Cardiac fibroblast (primary cell): Measurements from ENCODE around the gene SCT.
A peak's percentile ranks its signal among the peaks of the same experiment; 100 is the strongest.

Experiments
- DNase-seq, 2 donors: peaks; one replicate each; pipeline versions ENCODE4 v3.0.0 to v3.0.0-alpha.2; 2010; ENCODE audit warnings: low read depth in 2 of 2
- H3K4me3 ChIP-seq, 2 donors: replicated peaks in 1 of 2; 1 replicate in 1 of 2; 2 replicates in 1 of 2; pipeline ENCODE4 v1.5.1; 2011; ENCODE audit warnings: low read depth in 2 of 2, low read length in 2 of 2, mild to moderate bottlenecking in 2 of 2, moderate library complexity in 1 of 2
- TF ChIP-seq, protein P1 (sequence below): IDR thresholded peaks from one replicate; pipeline ENCODE4 v1.5.1; 2011; ENCODE audit warnings: low read depth, mild to moderate bottlenecking, low read length, inconsistent platforms

Gene SCT

DNA sequence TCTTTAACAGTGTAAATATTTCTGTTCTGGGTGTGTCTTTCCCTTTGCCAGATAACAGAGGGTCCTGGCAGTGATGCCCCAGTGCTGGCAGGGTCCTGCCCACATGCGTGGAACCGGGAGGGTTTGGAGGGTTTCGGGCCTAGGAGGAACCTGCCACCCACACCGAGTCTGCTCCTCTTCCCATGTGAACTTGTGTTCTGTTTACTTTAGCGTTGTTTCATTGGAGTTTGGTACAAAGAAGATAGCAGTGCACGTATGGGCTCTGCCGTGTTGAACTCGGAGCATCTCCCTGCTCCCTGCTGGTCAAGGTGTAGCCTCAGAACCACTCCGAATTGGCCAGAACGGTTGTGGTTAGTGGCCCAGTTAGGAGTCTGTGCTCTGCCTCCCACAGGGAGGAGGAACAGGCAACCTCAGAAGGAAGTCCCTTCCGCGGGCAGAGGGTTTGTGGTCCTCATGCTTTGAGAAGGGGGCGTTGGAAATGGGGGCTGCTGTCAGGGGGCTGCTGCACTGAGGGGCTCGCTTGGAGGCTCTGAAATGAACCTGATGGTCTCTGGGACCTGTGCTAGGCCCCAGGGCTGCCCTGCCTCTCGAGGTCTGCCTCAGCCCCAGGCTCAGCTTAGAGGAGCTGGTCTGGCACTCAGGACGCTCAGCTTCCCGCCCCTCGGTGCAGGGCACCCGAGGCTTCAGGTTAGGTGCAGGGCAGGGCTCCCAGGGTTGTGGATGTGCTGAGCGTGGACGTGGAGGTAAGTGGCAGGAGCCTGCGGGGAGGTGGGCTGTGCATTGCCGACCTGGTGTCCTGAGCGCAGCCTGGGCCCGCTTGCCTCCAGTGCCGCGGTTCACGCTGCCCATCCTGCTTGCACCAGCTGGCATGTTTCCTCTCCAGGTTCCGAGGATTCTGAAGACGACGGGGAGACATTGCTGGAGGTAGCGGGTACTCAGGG lies 40.3 kb downstream of the SCT start:
- no peak for DNase-seq
- TF ChIP-seq, protein P1, sequence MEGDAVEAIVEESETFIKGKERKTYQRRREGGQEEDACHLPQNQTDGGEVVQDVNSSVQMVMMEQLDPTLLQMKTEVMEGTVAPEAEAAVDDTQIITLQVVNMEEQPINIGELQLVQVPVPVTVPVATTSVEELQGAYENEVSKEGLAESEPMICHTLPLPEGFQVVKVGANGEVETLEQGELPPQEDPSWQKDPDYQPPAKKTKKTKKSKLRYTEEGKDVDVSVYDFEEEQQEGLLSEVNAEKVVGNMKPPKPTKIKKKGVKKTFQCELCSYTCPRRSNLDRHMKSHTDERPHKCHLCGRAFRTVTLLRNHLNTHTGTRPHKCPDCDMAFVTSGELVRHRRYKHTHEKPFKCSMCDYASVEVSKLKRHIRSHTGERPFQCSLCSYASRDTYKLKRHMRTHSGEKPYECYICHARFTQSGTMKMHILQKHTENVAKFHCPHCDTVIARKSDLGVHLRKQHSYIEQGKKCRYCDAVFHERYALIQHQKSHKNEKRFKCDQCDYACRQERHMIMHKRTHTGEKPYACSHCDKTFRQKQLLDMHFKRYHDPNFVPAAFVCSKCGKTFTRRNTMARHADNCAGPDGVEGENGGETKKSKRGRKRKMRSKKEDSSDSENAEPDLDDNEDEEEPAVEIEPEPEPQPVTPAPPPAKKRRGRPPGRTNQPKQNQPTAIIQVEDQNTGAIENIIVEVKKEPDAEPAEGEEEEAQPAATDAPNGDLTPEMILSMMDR: no peak

DNA sequence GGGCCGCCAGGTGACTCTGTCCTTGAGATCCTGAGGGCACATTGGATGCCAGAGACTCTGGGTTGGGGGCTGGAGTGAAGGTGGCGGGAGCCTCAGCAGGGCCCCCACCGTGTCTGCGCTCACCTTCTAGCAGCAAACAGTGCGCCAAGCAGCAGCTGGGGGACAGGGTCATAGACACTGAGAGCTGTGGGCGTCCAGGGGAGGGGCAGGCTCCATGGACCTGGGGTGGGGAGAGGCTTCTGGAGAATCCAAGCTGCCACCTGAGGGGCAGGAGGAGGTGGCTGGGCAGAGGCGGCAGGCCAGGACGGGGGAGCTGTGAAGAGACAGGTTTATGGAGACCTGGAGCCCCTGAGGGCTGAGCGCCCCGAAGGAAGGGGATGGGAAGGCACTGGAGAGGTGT lies 42.7 kb downstream of the SCT start:
- no peak for DNase-seq
- TF ChIP-seq, protein P1: no peak
- H3K4me3 ChIP-seq: no peak overlapping the region

More for the DNA sequence above, 40.3 kb downstream of the SCT start:
- no peak overlapping the region for H3K4me3 ChIP-seq

DNA sequence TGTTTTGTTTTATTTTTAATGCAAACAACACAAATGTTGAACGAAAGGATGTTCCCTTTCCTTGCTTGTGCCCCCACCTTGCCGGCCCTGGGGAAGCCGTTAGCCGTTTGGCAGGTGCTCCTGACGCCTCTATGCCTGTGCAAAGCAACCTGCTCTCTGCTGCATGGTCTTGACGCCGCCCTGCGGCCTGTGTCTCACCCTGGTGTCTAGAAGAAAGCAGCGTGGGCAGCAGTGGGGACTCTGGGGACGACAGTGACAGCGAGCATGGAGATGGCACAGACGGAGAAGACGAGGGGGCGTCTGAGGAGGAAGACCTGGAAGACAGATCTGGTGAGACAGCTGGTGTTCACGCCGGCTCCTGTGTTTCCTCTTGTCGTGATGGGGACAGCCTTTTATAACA lies 45.2 kb downstream of the SCT start:
- TF ChIP-seq, protein P1: no peak
- no peak overlapping the region for H3K4me3 ChIP-seq
- no peak for DNase-seq

DNA sequence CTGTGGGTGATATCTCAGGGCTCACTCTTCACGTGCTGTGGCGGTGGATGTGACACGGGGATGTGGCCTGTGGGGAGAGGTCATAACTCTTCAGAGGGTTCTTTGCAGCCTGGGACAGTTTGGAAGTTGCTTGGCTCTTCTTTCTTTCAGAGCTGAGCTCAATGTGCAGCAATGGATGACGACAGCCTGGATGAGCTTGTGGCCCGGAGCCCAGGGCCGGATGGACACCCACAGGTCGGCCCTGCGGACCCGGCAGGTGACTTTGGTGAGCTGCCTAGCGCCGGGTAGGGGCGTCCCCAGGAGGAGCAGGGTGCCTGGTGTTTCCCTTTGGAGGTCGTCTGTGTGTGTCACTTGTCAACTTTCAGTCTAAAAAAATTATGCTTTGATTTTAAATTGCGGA lies 45.6 kb downstream of the SCT start:
- DNase-seq: no peak
- TF ChIP-seq, protein P1: no peak
- no peak overlapping the region for H3K4me3 ChIP-seq

DNA sequence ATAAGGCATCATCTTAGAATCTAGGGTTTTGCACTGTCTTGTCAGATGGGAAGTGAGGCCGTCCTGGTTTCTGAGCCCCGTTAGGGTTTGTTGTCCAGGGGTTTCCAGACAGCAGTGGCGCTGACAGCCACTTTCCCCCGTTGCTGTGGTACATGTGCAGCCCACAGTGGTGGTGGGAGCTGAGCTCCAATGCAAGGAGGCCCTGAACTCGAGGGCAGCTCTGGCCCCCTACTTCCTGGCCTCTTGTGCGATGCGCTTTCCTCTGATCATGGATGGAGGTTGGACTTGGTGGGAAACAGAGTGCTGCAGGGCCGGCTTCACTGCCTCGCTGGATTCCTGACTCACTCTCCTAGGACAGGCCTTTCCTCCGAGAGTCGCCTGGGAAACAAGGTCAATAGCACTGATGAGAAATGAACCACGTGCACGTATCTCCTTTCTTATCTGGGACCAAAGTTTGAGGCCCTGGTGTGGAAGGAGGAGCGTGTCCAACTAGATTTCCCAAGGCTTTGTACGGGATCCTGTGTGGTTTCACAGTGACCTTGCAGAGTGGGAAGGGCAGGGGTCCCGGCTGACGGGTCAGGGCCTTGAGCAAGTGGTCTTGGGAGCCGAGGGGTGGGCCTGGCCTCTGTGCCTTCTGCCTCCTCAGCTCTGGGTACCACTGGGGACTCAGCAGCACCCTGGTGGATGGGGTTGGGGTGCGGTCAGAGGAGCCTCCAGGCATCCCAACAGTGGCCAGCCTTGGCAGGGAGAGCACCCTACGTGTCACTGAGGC lies 47.0 kb downstream of the SCT start:
- H3K4me3 ChIP-seq: no peak overlapping the region
- TF ChIP-seq, protein P1: no peak
- peak; percentile 32 to 38 for DNase-seq

DNA sequence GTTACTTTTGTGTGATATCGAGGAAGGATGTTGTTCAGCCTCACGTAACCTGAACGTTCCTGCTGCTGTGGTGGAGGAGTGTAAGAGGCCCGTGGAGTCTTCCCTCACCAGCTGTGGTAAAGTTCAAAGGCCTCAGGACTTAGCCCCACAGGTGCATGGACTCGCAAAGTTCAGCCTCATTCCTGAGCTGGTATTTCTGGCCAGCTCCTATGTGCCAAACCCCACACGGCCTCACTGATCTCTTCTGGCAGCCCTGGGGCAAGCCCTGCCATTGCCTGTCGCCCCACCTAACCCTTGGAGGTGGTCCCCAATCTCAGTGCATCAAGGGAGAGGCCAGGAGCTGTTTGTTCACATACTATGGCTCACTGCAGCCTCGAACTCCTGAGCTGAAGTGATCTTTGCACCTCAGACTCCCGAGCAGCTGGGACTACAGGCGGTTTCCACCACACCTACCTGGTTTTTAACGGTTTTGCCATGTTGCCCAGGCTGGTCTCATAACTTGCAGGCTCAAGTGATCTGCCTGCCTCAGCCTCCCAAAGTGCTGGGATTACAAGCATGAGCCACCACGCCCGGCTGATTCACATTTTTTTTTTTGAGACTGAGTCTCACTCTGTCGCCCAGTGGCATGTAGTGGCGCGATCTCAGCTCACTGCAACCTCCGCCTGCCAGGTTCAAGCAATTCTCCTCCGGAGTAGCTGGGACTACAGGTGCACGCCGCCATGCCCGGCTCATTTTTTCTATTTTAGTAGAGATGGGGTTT lies 48.5 kb downstream of the SCT start:
- TF ChIP-seq, protein P1: no peak
- H3K4me3 ChIP-seq: peak overlapping the region; percentile 3 to 98
- no peak for DNase-seq
